HG03469 (cell line): ENCODE data around the gene RNF213.

ENCODE experiments used
- ATAC-seq: cut with Tn5 transposase; IDR thresholded peaks from one replicate; pipeline ENCODE4 v1.9.1; 2021; ENCODE audit warnings: mild to moderate bottlenecking, moderate library complexity, moderate number of reproducible peaks; ENCODE audit not compliant: unreplicated experiment

RNF213 gene

DNA sequence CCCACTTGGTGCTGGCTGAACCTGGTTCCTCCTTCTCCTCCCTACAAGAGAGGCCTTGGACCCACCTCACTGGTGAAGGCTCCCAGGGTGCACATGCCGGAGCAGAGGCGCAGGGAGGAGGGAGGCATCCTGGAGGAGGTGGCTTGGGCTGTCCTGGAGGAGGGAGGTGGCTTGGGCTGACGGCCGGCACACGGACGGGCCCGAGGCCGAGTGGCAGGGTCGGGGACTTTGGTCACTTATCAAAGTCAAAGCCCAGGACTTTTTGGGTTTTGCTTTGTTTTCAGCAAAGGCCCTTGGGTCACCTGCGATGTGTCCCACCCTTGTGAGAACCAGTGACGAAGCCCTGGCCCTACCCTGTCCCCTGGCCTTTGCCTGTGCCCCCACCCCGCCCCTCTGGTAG lies 182.8 kb downstream of the RNF213 start:
- no peak for ATAC-seq

- ATAC-seq, result no peak
These were observed 183.4 kb downstream of the RNF213 start for GRCh38 chr17:80443916-80444643.

DNA sequence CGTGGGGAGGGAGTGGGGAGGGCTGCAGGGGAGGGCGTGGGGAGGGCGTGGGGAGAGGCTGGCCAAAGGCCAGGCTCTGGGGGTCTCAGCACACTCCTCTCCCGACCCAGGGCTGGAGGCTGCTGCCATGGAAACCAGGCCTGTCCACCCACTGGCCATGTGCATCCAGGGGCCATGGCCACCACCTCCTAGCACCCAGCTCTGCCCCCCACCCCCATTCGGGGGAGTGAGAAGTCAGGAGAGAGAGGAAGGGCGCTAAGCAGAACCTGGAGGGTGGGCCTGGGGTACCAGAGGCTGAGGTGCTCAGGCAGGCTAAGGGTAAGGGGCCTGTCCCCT lies 184.0 kb downstream of the RNF213 start:
- no peak for ATAC-seq

- ATAC-seq, result no peak
These were observed 184.5 kb downstream of the RNF213 start for GRCh38 chr17:80445007-80445725.

GRCh38 chr17:80445726-80446110 lies 185.1 kb downstream of the RNF213 start:
- ATAC-seq, result no peak

DNA sequence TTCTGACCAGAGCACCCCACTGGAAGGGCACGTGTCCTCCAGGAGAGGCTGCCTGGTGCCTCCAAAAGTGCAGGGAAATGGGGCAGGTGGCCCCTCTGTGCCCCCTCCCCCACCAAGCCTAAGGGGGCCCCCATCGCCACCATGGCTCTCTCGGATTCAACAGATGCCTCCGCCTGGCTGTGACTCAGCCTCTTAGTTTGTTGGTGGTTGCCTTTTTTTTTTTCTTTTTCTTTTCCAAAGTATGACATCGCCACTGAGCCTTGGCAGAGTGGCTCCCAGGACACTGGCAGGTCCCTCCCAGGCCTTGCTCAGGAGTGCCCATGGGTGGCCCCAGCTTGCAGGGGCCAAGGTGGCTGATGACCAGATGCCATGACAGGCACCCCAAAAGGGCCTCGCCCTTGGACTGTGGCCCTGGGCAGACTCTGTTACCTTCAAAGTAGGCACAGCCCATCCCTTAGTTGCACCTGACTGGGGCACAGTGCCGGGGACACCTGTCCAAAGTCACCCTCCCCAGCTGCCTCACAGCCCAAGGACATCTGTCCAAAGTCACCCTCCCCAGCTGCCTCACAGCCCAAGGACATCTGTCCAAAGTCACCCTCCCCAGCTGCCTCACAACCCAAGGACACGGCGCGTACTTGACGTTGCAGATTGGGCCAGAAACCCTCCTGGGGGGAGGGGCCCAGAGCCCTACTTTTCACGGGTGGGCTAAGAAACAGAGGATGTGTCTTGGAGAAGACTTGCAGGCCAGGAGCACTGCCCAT lies 186.2 kb downstream of the RNF213 start:
- no peak for ATAC-seq

DNA sequence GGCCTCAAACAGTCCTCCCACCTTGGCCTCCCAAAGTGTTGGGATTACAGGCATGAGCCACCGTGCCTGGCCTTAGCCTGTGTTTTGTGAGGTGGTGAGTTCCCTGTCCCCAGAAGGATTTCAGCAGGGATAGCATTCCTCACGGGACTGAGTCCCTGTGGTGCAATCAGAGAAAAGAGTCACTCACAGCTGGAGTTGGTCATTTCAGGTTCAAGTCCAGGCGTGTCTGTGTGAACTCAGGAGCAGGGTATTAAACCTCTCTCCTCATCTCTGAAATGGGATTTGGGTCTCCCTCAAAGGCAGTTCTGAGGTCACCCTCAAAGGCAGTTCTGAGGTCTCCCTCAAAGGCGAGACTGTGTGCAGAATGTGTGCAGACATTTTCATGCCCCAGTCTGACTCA lies 187.1 kb downstream of the RNF213 start:
- no peak for ATAC-seq
